SK-MEL-5 (cell line): ENCODE measurements around the gene IFT122. TPM values are rescaled to one million over a fixed set of nuclear protein-coding genes. Genes with fewer than 3 reads are reported as not detected.

Experiments
- DNase-seq: peaks from one replicate; pipeline ENCODE4 v3.0.0-alpha.2; 2016; ENCODE audit warnings: low read depth, low spot score
- in situ Hi-C: cut with HindIII; loops from 2 replicates; pipeline ENCODE4 v1.10.0; 2016; ENCODE audit warnings: low sequenced_read_pairs, high pct_unique_total_duplicates, low pct_unique_long_range_greater_than_20kb
- total RNA-seq: library from RNA; depleted of rRNA; stranded (reverse); fragments of >200 nt; shearing (Covaris generic); gene quantifications from 2 replicates; pipeline ENCODE4 v1.2.3, GENCODE V29; 2014

IFT122 gene
- total RNA-seq, 1 experiment from 2014 or later = 8.6 TPM

DNA sequence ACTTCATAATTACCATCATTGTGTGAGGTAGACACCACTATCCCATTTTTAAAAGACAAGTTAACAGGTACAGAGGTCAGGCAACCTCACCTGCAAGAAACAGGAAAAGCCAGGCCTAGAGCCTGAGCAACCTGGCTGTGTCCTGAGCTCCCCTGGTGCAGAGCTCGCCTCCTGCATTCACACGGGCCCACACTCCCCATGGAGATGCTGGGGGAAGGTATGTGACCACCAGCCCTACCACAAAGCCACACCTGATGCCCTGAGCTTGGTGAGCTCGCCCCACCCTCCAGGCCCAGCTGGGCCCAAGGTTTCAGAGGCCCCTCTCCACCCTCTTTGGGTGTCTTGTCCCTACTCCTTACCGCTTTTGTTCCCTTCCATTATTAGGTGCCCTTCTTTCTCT, 10.4 kb upstream of the IFT122 start:
- in situ Hi-C loops = no loop called here
- no peak for DNase-seq

DNA sequence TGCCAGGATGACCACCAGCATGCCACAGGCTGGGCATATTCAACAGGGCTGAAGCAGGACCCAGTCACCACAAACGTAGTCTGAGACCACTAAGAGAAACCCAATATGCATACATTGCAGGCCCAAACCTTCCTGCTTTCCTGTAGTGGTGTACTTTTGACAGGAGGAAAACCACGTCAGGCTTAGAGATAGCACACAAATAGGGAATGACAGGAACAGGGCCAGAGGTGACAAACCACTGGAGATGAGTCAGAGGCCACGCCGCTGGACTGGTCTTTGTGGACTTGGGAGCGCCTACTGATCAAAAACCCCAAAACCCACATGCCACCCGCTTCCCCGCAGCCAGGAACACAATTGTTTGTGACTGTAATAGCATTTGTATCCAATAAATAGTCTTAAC, 8.0 kb upstream of the IFT122 start:
- in situ Hi-C loops = no loop called here
- DNase-seq = no peak

GRCh38 chr3:129432671-129433070, 7.4 kb upstream of the IFT122 start:
- in situ Hi-C loops = no loop called here
- no peak for DNase-seq

DNA sequence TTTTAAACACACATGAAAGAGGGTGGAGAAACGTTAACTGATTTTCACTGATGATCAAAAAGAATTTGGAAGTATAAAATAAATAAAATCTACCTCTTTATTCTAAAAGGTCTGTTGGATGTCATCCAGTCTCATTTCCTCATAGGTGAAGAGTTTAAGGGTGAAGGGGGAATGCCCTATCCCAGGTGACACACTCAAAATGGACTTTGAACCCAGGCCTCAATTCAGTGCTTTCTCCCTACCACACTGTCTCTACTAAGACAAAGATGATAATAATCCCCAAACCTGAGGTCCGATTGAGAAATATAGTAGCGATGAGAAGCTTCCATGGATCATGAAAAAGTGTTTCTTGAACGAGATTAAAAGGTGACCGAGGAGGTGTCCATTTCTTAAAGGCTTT, 6.5 kb upstream of the IFT122 start:
- in situ Hi-C loops = no loop called here
- DNase-seq = no peak

DNA sequence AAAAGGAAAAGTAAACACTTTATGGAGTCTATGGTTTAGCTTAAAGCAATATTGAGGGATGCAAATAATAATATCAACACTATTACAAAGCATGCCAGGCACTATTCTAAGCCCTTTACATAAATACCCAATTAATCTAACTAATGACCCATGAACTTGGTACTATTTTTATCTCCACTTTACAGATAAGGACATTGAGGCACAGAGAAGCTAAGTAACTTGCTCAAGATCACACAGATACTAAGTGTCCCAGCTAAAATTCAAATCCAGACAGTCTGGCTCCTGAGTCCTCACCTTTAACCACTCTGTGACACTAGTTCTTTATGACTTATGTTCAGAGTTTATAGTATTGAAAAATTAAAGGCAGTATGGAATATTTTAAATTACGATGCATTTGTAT, 5.9 kb upstream of the IFT122 start:
- in situ Hi-C loops = no loop called here
- no peak for DNase-seq

GRCh38 chr3:129435367-129435766, 4.7 kb upstream of the IFT122 start:
- in situ Hi-C loops = no loop called here
- DNase-seq = no peak

DNA sequence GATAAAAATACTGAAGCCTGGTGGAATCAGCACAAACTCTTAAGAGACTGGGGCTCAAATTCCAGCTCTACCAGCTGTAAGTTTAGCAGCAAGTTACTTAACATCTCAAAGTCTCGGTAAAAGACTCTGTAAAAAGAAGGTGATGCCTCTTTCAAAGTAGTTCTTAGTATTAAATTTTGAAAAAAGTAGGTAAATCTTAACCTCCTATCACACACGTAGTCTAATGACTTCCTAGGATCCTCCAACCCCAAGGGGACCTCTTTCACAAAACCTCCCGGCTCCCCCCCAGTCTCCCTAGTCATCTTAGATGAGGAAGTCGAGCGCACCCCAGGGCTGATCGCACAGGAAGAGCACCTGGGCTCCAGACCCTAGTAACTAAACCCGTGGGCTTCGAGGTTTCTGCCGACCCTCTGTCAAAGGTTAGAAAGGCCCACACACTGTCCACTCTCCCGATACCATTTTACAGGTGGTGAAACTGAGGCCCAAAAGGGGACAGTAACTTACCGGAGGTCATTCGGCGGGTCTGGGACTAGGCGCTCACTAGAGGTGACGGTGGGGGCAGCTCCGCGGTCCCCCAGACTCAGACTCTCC, 703 bp upstream of the IFT122 start:
- in situ Hi-C loops = no loop called here
- DNase-seq = peak; percentile 17

DNA sequence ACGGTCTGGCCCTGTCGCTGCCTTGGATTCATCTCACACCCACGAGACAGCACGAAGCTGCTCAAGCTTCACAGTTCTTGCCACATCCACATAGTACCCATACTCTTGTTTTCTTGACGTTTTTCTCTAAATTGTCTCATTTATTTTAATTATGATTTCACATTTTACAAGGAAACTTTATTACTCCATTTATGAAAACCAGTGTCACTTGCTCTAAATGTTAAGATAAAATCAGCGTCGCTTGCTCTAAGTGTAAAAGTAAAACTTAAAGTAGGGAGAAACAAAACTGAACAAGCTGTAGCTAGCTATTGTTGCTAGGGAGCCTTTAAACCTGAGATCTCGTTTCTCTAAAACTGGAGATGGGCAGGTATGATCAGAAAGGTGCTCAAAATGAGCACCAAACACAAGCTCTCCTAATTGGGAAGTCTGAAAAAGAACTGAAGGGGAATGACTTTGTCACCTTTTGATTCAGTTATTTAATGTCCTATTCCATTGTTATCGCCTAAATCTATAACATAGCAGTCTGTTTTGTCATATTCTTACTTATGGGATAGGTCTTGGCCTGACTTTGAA, 680 bp downstream of the IFT122 start:
- no peak for DNase-seq
- in situ Hi-C loops = no loop called here

DNA sequence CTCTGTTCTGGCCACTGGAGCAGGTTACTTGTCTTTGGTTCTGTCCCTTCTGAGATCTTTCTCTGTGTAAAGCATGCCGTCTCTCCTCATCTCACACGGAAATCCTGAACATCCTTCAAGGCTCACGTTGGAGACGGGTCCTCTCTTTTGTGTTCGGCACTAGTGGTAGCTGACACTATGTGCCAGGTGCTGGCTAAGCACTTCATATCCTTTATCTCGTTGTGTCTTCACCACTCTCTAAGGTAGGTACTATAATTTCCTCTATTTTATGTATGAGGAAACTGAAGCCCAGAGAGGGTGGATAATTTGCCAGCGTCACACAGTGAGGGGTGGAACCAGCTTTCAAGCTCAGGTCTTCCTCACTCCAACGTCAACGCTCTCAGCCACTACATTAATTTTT, 1.2 kb downstream of the IFT122 start:
- in situ Hi-C loops = no loop called here
- no peak for DNase-seq

- in situ Hi-C loops = no loop called here
- no peak for DNase-seq
Measured at GRCh38 chr3:129441782-129442181, 1.8 kb downstream of the IFT122 start.

DNA sequence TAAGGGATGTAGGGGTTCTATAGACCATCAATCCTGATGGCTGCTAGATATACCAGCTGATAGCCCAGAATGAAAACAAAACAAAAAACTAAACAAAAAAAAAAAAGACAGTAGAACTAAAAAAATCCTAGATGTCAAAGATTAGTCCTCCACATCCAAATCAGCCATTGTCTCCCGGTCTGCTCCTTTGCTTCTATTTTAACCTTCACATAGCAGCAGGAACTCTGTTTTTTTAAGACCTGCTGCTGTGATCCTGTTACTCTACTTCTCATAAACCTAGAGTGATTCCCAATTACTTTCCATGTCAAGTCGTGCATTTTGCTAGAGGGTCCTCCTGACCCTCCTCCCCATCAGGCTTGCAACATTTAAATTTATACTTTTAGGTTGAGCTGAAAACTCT, 2.5 kb downstream of the IFT122 start:
- no peak for DNase-seq
- in situ Hi-C loops = no loop called here

DNA sequence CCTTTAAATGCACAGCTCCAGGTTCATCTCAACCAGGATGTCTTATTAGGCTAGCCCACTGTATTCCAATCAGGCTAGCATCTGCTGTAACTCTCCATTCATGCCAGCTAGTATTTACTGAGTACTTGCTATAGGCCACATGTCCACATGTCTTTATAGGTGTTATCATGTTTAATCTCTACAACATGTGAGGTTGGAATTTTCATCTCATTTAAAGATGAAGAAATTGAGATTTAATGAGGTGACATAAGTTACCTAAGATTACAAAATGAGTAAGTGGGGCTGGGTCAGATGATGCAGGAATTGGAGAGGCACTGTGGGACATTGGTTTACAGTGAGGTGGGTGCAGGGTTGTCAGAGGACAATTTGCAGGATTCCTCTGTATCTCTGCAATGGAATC, 2.9 kb downstream of the IFT122 start:
- in situ Hi-C loops = no loop called here
- DNase-seq = no peak

- DNase-seq = no peak
- in situ Hi-C loops = no loop called here
Measured at GRCh38 chr3:129445471-129445870, 5.4 kb downstream of the IFT122 start.

- DNase-seq = no peak
- in situ Hi-C loops = no loop called here
Measured at GRCh38 chr3:129446926-129447325, 6.9 kb downstream of the IFT122 start.

DNA sequence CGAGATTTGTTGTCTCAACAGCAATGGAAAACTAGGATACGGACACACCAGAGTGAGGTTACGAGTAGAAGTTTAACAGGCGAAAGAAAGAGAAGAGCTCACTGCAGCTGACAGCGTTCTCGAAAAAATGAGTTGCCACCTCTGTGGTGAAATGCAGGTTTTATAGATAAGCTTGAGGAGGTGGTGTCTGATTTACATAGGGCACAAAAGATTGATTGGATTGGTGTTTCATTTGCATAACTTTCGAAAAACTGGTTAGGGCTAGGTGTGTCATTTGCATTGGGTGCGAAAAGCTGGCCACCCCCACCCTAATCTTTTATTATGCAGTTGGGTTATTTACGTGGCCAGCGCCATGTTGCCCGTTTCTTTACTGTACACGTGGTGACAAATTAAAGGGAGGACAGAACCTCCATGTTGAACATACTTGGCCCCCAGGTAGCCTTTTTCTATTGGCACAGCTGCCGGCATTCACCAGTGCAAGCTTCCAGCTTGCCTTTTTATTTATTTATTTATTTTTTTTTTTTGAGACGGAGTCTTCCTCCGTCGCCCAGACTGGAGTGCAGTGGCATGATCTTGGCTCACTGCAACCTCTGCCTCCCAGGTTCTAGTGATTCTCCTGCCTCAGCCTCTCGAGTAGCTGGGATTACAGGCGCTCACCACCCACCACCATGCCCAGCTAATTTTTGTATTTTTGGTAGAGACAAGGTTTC, 8.3 kb downstream of the IFT122 start:
- DNase-seq = no peak
- in situ Hi-C loops = no loop called here

GRCh38 chr3:129449279-129450115, 9.5 kb downstream of the IFT122 start:
- DNase-seq = no peak
- in situ Hi-C loops = no loop called here

DNA sequence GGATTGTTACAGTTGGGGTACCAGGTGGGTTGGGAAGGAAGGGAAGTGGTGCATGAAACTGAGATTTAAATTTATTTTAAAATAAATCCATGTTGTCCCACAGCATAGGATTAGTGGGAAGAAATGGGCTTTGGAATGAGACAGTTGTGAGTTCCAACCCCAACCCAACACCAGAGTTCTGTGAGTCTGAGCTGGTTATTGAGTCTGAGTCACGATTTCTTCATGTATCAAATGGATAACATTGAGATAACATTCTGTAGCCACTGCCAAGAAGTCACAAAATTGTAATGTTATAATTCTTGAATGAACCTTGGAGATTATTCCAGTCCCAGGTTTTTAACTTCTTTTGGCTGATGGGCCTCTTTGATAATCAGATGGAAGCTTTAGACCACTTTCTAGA, 13.7 kb downstream of the IFT122 start:
- DNase-seq = no peak
- in situ Hi-C loops = no loop called here

- in situ Hi-C loops = no loop called here
Measured at GRCh38 chr3:129460155-129460554, 20.1 kb downstream of the IFT122 start.

More at GRCh38 chr3:129460155-129460554, 20.1 kb downstream of the IFT122 start:
- no peak for DNase-seq
